Trophoblast cell (in vitro differentiated cells and primary cell): ENCODE measurements around the gene C3orf52.

Experiments used
- DNase-seq, 2 donors: peaks; one replicate each; pipeline ENCODE4 v3.0.0-alpha.2; 2016
- H2AFZ ChIP-seq: 2 replicates; pipeline ENCODE4 v1.6.1; 2013; ENCODE audit warnings: low read length, moderate library complexity, mild to moderate bottlenecking; ENCODE audit not compliant: insufficient read depth, poor library complexity
- H2AK5ac ChIP-seq: 2 replicates; pipeline ENCODE4 v1.6.1; 2013; ENCODE audit warnings: mild to moderate bottlenecking, low read length
- H2BK120ac ChIP-seq: 2 replicates; pipeline ENCODE4 v1.6.1; 2013; ENCODE audit warnings: low read length, mild to moderate bottlenecking, moderate library complexity; ENCODE audit not compliant: insufficient read depth, poor library complexity
- H2BK12ac ChIP-seq: 2 replicates; pipeline ENCODE4 v1.6.1; 2013; ENCODE audit warnings: mild to moderate bottlenecking, low read length, moderate library complexity
- H2BK5ac ChIP-seq: 2 replicates; pipeline ENCODE4 v1.6.1; 2013; ENCODE audit warnings: low read length, low read depth, moderate library complexity, mild to moderate bottlenecking; ENCODE audit not compliant: poor library complexity
- H3K14ac ChIP-seq: 2 replicates; pipeline ENCODE4 v1.6.1; 2013; ENCODE audit warnings: mild to moderate bottlenecking, low read length
- H3K18ac ChIP-seq: 2 replicates; pipeline ENCODE4 v1.6.1; 2013; ENCODE audit warnings: mild to moderate bottlenecking, low read length
- H3K23ac ChIP-seq: 2 replicates; pipeline ENCODE4 v1.6.1; 2013; ENCODE audit warnings: low read length
- H3K27ac ChIP-seq: 2 replicates; pipeline ENCODE4 v1.5.1; 2013; ENCODE audit warnings: low read depth, mild to moderate bottlenecking, inconsistent platforms, low read length, moderate library complexity
- H3K27me3 ChIP-seq: 2 replicates; pipeline ENCODE4 v1.6.1; 2013; ENCODE audit warnings: inconsistent platforms, mild to moderate bottlenecking, low read length, moderate library complexity; ENCODE audit not compliant: insufficient read depth
- H3K36me3 ChIP-seq, 2 experiments: 1 replicate in 1 of 2; 2 replicates in 1 of 2; pipeline ENCODE4 v1.6.1; 2013; ENCODE audit warnings: low read length in 2 of 2, mild to moderate bottlenecking in 2 of 2, moderate library complexity in 1 of 2; ENCODE audit not compliant: insufficient read depth in 2 of 2, control insufficient read depth in 1 of 2
- H3K4ac ChIP-seq: 2 replicates; pipeline ENCODE4 v1.6.1; 2013; ENCODE audit warnings: low read depth, mild to moderate bottlenecking, low read length, moderate library complexity
- H3K4me1 ChIP-seq, 2 experiments: 1 replicate in 1 of 2; 2 replicates in 1 of 2; pipeline ENCODE4 v1.6.1; 2013; ENCODE audit warnings: low read length in 2 of 2, mild to moderate bottlenecking in 2 of 2, moderate library complexity in 1 of 2; ENCODE audit not compliant: insufficient read depth in 2 of 2, control insufficient read depth in 1 of 2
- H3K4me2 ChIP-seq: 2 replicates; pipeline ENCODE4 v1.6.1; 2013; ENCODE audit warnings: inconsistent platforms, mild to moderate bottlenecking, low read length, moderate library complexity
- H3K4me3 ChIP-seq: 2 replicates; pipeline ENCODE4 v1.5.1; 2013; ENCODE audit warnings: mild to moderate bottlenecking, low read depth, low read length, inconsistent platforms
- H3K79me1 ChIP-seq: one replicate; pipeline ENCODE4 v1.6.1; 2013; ENCODE audit warnings: low read length
- H3K79me2 ChIP-seq: 2 replicates; pipeline ENCODE4 v1.6.1; 2013; ENCODE audit warnings: low read length, mild to moderate bottlenecking; ENCODE audit not compliant: control insufficient read depth, insufficient read depth, poor library complexity
- H3K9ac ChIP-seq: 2 replicates; pipeline ENCODE4 v1.6.1; 2013; ENCODE audit warnings: mild to moderate bottlenecking, low read length
- H3K9me3 ChIP-seq: 2 replicates; pipeline ENCODE4 v1.6.1; 2013; ENCODE audit warnings: low read depth, mild to moderate bottlenecking, control low read depth, inconsistent platforms, low read length; ENCODE audit not compliant: insufficient read depth
- H4K12ac ChIP-seq: 2 replicates; pipeline ENCODE4 v1.6.1; 2013; ENCODE audit warnings: low read depth, mild to moderate bottlenecking, low read length, moderate library complexity
- H4K8ac ChIP-seq: 2 replicates; pipeline ENCODE4 v1.6.1; 2013; ENCODE audit warnings: low read depth, mild to moderate bottlenecking, low read length, moderate library complexity
- H4K91ac ChIP-seq: one replicate; pipeline ENCODE4 v1.6.1; 2013; ENCODE audit warnings: low read depth, mild to moderate bottlenecking, low read length, moderate library complexity
- WGBS: extraction: QIAGEN DNeasy Blood & Tissue Kit; methylation state at CpG from one replicate; pipeline ENCODE4 v1.1.7; 2013; ENCODE audit warnings: missing lambda C conversion rate; ENCODE audit not compliant: insufficient read length, insufficient coverage; ENCODE audit errors: extremely low coverage; 5-methylcytosine and 5-hydroxymethylcytosine counted together

C3orf52 gene

GRCh38 chr3:112129925-112130637 lies 43.9 kb downstream of the C3orf52 start:
- Histone ChIP-seq H4K91ac (no peak overlapping the region), H3K18ac (no peak overlapping the region), H3K9me3 (no peaks in the 10 kb centered on the region), H3K27me3 (no peaks in the 10 kb centered on the region), H2AK5ac (no peak overlapping the region), H4K12ac (no peak overlapping the region), H3K4ac (no peak overlapping the region), H3K4me1 (peaks cover 7 to 15% of the 10 kb centered on the region in 2 experiments), H2BK12ac (no peak overlapping the region), H3K27ac (no peak overlapping the region), H3K4me3 (no peak overlapping the region), H3K4me2 (no peak overlapping the region), H3K23ac (no peak overlapping the region), H3K79me2 (no peaks in the 10 kb centered on the region), H2AFZ (no peak overlapping the region), H3K79me1 (peaks cover 9% of the 10 kb centered on the region), H3K36me3 (no peaks in the 10 kb centered on the region), H4K8ac (no peak overlapping the region), H2BK5ac (no peak overlapping the region), H3K9ac (no peak overlapping the region), H3K14ac (no peak overlapping the region), H2BK120ac (no peak overlapping the region)
- WGBS: no CpG with 5 or more reads among the region's 4 CpGs
- DNase-seq: no peak

- Histone ChIP-seq H3K4me3 (no peak overlapping the region), H3K36me3 (no peaks in the 10 kb centered on the region), H3K27me3 (no peaks in the 10 kb centered on the region), H3K4me1 (peaks cover 5 to 15% of the 10 kb centered on the region in 2 experiments), H3K9me3 (no peaks in the 10 kb centered on the region), H3K4me2 (no peak overlapping the region), H2BK12ac (no peak overlapping the region), H3K9ac (no peak overlapping the region), H2BK120ac (no peak overlapping the region), H3K18ac (no peak overlapping the region), H2AK5ac (no peak overlapping the region), H3K14ac (no peak overlapping the region), H4K8ac (no peak overlapping the region), H3K79me1 (peaks cover 5% of the 10 kb centered on the region), H2AFZ (no peak overlapping the region), H3K27ac (no peak overlapping the region), H3K4ac (no peak overlapping the region), H4K91ac (no peak overlapping the region), H2BK5ac (no peak overlapping the region), H3K23ac (no peak overlapping the region), H4K12ac (no peak overlapping the region), H3K79me2 (no peaks in the 10 kb centered on the region)
- WGBS: no CpG with 5 or more reads among the region's 3 CpGs
- DNase-seq: no peak
These were observed 44.4 kb downstream of the C3orf52 start for GRCh38 chr3:112130638-112130993.

- no CpG with 5 or more reads among the region's 3 CpGs for whole genome bisulfite sequencing
- H3K4me1 ChIP-seq: peaks cover 3 to 13% of the 10 kb centered on the region in 2 experiments
- no peak overlapping the region for H3K4ac ChIP-seq
- H3K36me3 ChIP-seq: no peaks in the 10 kb centered on the region
- H2AK5ac ChIP-seq: no peak overlapping the region
- H4K8ac ChIP-seq: no peak overlapping the region
- H2BK120ac ChIP-seq: no peak overlapping the region
- no peak overlapping the region for H3K4me3 ChIP-seq
- H3K18ac ChIP-seq: no peak overlapping the region
- H3K27ac ChIP-seq: no peak overlapping the region
- no peak overlapping the region for H3K14ac ChIP-seq
- no peaks in the 10 kb centered on the region for H3K79me2 ChIP-seq
- H2BK5ac ChIP-seq: no peak overlapping the region
- no peaks in the 10 kb centered on the region for H3K9me3 ChIP-seq
- no peaks in the 10 kb centered on the region for H3K27me3 ChIP-seq
- H3K4me2 ChIP-seq: no peak overlapping the region
- H3K9ac ChIP-seq: no peak overlapping the region
- no peak overlapping the region for H4K91ac ChIP-seq
- H3K79me1 ChIP-seq: peaks cover 3% of the 10 kb centered on the region
- H3K23ac ChIP-seq: no peak overlapping the region
- H4K12ac ChIP-seq: no peak overlapping the region
- H2BK12ac ChIP-seq: no peak overlapping the region
- no peak for DNase-seq
- no peak overlapping the region for H2AFZ ChIP-seq
These were observed 44.9 kb downstream of the C3orf52 start for GRCh38 chr3:112131111-112131510.

GRCh38 chr3:112132088-112132487 lies 45.9 kb downstream of the C3orf52 start:
- no peaks in the 10 kb centered on the region for H3K27me3 ChIP-seq
- H2AFZ ChIP-seq: no peak overlapping the region
- no peak overlapping the region for H4K8ac ChIP-seq
- H3K4me2 ChIP-seq: no peak overlapping the region
- WGBS: no CpG with 5 or more reads among the region's 3 CpGs
- H3K27ac ChIP-seq: no peak overlapping the region
- H3K9ac ChIP-seq: no peak overlapping the region
- no peak overlapping the region for H4K12ac ChIP-seq
- H2BK120ac ChIP-seq: no peak overlapping the region
- H3K4me1 ChIP-seq: peaks cover 3 to 9% of the 10 kb centered on the region in 2 experiments
- peaks cover 3% of the 10 kb centered on the region for H3K79me1 ChIP-seq
- no peaks in the 10 kb centered on the region for H3K36me3 ChIP-seq
- no peak overlapping the region for H3K18ac ChIP-seq
- DNase-seq: no peak
- no peak overlapping the region for H2BK12ac ChIP-seq
- H3K9me3 ChIP-seq: no peaks in the 10 kb centered on the region
- no peak overlapping the region for H2BK5ac ChIP-seq
- H3K23ac ChIP-seq: no peak overlapping the region
- no peak overlapping the region for H2AK5ac ChIP-seq
- no peak overlapping the region for H3K4ac ChIP-seq
- no peaks in the 10 kb centered on the region for H3K79me2 ChIP-seq
- H3K4me3 ChIP-seq: no peak overlapping the region
- H4K91ac ChIP-seq: no peak overlapping the region
- H3K14ac ChIP-seq: no peak overlapping the region
